ENCODE results near the gene FBXO31.

GRCh38 chr16:87380403-87380802 lies 3.2 kb downstream of the FBXO31 start:
- no peak for TF ChIP-seq CTCF (IDR thresholded peaks at IDR 0.05)
- TF ChIP-seq EZH2 (IDR thresholded peaks at IDR 0.05) = no peak
- no peak for TF ChIP-seq EZH2phosphoT487 (IDR thresholded peaks at IDR 0.05)

All from neural progenitor cell (in vitro differentiated cells).